GM19395 (cell line): ENCODE measurements around the gene PLCB1.

ENCODE experiments used
- ATAC-seq: cut with Tn5 transposase; IDR thresholded peaks from one replicate; pipeline ENCODE4 v1.9.1; 2021; ENCODE audit warnings: mild to moderate bottlenecking, moderate library complexity; ENCODE audit not compliant: unreplicated experiment

Gene PLCB1

DNA sequence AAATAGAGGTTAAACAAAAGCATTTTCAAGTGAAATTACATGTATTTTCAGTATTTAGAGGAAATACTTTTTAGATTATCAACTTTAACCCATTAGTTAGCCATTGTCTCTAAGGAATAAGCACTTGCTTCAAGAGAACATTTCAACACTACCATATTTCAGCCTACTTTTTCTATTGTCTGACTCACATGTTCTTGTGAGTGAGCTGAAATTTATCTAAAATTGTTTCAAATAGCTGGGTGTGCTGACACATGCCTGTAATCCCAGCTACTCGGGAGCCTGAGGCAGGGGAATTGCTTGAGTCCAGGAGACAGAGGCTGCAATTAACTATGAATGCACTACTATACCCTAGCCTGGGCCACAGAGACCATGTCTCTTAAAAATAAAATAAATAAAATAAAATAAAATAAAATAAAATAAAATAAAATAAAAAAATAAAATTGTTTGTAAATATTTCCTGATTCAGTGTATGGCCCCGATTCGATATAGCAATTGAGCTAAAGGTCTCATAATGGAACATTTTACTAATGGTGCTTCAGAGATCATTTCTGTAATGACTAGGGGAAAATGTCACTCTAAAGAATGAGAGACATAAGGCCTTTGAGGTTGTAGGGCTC lies 612.3 kb downstream of the PLCB1 start:
- no peak for ATAC-seq

DNA sequence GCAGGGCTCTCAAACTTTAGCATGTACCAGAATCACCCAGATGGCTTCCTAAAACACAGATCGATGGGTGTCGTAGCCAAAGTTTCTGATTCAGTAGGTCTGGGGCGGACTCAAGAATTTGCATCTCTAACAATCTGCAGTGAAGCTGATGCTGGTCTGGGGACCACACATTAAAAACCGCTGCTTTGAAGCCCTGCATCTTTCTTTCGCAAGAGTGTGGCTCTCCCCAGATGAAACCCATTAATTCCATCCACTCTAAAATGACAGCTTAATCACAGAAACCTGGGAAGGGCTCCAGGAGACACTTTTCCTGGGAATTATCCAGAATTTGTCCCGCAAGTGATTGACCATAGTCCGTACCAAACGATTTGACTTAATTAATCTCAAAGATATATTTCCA lies 617.0 kb downstream of the PLCB1 start:
- ATAC-seq, result no peak

DNA sequence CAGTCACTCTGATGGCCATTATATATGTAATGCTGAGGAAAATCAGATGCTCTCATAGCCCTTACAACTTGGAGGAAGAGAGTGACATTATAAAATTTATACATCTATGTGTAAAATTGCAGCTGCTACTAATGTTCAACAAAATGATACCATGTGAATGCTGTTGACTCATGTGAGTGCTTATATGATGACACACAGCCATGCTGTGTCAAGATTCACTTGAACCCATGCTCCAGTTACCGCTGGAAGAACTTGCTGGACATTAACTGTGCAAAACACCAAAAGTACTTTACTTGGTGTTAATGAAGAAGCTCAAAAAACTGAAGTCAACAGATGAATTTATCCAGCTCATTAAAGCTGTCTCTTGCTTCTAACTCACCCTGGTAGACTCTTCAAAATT lies 617.9 kb downstream of the PLCB1 start:
- ATAC-seq, result no peak

DNA sequence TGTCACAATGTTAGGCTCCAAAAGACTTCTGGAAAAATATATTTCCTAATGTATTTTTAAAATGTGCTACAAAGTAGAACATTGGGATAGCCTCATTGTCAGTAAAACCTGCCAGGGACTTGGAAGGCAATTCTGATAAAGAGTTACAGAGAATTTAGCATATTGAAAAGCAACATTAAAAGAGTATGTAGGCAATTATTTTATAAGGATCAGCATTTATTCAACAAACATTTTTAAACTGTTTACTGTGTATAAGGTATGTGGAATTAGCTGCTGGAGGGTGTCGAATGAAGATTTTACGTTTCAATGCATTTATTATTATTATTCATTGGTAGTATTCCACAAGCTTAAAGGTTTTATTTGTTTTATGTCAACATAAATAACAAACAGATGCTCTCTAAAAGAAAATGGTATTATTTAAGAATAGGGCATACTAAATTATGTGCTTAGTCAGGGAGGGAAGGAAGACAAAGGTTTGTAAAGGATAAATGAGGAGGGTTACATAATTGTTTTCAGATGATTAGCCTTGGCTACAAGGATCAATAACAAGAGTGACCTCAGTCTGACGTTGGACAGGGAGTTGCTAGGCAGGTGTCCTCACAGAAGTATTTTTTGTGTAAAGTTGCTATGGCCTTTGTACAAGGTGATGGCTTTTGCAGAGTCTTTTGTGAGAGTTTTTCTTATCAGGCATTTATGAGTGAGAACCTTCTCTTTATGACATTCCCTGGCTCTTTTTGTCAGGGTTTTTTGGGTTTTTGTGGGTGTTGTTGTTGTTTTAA lies 623.5 kb downstream of the PLCB1 start:
- no peak for ATAC-seq

DNA sequence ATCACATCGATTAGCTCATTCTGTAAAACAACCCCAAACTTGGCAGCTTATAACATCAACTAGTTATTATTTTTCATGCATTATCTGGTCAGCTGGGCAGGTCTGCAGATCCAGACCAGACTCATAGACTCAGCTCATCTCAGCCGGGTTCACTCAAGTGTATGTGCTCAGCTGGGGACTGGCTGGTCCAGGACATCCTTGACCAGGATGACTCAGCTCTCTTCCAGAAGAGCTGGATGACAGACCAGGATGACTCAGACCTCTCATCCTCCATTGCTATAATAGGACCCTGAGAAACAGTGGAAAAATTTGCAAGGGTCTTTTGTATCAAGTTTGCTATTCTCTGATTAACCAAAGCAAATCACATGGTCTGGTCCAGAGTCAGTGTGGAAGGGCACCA lies 624.3 kb downstream of the PLCB1 start:
- no peak for ATAC-seq

DNA sequence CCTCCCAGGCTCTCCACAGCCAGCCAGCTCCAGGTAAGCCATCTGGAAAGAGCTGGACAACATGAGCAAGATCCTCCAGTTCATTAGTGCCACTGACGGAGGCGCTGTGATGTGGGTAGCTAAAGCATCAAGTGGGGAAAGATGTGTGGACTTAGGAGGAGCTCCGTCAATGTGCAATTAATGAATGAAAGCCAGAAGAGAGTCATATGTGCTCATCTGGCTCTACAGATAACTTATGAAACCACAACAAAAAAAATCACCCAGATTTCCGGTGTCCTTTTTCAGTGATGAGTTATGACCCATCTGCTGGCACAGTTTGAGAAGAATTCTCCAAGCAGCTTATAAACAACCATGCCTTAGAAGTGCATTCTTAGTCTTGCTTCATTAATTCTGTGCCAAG lies 625.1 kb downstream of the PLCB1 start:
- no peak for ATAC-seq

DNA sequence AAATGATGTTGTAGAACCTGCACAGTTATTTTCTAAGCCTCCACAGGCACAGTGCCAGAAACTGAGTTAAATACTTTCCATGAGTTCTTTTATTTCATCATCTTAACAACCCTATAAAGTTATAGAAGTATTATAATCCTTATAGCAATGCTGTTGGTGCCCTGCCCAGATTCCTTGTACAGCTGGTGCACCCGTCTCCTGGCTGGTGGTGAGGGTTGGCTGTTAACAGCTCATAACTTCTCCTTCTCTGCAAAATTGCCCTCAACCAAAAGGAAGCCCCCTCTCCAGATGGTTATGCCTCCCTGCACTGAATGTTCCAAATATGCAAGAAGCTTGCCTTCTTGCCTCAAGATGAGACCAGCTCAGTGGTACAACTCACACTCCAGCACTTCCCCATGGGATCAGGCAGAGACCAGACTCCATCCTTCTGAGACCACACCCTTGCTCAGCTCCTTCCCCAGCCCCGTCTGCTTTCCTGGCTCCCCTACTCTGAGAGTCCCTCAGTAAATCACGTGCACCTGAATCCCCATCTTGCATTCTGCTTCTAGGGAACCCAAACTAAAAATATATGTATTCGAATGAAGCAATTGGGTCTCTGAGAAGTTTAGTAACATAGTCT lies 632.4 kb downstream of the PLCB1 start:
- ATAC-seq, result no peak

DNA sequence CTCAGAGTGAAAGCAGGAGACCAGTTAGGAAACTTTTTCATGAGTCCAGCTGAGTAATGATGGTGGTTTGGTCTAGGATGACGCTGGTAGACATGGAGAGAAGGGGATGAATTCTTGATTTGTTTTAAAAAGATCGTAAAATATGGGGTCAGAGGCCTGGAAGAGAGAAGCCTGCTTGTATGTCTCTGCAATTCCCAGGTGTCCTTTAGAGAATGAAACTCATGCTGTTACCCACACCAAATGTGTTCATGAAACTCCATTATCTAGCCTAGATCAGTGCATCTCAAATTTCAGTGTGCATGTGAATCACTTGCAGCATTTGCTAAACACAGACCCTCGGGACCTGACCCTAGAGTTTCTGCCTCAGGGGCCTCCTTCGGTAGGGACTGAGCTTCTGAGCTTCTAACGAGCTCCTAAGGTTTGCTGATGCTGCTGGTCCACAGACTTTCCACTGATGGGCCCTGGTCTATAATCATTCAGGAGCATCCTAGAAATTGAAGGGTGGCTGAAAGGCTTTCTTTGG lies 634.9 kb downstream of the PLCB1 start:
- no peak for ATAC-seq

DNA sequence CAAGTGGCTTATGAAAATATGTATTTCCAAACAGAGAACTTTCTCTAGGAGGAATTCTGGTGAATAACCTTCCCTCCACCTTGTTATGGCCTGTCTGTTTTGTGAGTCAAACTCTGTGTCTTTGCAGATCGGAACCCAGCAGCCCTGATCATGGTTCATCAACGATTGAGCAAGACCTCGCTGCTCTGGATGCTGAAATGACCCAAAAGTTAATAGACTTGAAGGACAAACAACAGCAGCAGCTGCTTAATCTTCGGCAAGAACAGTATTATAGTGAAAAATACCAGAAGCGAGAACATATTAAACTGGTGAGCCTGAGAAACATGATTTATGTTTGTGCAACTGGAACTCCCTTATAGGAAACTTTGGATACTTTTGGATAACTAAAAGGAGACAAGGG lies 642.3 kb downstream of the PLCB1 start:
- no peak for ATAC-seq

DNA sequence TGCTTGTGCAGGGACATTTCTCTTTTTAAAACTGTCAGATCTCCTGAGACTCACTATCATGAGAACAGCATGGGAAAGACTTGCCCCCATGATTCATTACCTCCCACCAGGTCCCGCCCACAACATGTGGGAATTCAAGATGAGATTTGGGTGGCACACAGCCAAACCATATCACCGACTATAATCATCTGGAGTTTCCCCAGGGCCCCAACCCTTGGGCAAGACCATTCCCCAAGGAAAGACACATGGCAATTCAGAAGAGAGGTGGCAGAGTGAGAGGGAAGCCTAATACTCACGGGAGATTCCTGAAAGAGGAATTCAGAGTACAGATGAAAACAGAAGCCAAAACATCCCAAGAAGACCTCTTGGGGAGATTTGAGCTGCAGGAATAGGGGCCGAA lies 645.8 kb downstream of the PLCB1 start:
- no peak for ATAC-seq

DNA sequence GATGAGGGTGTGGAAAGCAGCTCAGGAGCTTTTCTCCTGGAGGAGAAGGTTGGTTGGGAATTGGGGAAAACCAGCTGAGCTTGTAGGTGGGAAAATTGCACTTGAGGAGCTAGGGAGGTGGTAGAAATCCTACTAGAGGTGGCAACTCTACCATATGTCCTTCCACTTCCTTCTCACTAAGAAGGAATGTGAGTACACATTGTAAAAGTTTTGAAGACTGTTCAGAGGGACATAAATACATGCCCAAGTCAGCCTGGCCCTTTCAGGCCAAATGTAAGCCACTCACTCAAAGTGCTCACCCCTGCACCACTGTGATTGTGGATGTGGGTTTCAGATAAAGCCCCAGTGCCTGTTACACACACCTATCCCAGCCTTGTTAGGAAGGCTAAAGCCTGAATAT lies 646.3 kb downstream of the PLCB1 start:
- no peak for ATAC-seq

DNA sequence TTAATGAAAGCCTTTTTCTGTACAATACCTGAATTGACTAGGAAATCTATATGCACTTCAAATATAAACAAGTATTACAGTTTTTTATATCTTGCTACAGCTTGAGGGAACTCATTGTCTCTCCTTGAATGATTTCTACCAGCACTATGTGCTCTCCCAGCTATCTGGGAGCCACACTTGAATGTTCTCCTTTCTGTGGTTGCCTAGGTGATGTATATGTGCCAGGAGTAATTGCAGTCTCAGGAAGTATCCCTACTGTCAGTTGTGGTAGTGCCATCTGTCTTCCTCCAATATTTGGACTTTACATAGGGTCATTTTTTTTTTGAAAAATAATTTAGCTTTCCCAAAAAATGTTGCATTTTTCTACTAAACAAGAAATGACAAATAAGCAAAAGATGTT lies 648.8 kb downstream of the PLCB1 start:
- ATAC-seq, result no peak

DNA sequence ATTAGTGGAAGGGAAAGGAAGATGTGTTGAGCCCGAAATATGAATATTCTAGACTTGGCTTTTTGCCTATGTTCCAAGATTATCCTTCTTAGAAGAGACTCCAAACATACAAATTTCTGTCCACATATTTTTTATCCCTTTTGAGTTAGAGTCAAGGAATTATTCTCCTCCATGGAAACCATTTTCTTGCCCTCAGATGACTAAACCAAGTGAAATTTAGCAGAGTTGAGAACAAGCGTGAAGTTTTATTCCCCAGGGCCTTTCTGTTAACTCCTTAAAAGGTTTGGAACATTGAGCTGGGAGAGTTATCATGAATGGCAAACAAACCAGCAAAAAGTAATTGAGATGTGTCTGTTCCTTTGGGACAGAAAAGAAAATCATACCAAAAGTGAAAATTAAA lies 650.7 kb downstream of the PLCB1 start:
- ATAC-seq, result no peak

DNA sequence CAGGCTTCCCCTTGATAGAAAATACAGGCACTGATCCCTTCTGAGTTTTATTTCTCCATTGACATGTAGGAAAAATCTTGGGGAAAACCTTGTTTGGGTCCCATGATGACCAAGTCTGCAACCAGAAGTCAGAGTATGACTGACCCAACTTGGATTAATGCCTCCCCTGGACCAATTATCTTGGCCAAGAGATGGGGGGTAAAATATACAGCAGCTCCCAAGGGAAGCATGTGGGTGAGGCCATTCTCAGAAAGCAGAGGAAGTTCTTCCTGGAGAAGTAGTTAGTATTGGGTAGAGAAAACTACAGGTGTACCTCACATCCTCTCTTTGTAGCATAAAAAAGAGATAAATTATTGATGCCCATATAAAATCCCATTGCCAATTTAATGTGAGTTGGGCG lies 651.7 kb downstream of the PLCB1 start:
- ATAC-seq, result no peak

DNA sequence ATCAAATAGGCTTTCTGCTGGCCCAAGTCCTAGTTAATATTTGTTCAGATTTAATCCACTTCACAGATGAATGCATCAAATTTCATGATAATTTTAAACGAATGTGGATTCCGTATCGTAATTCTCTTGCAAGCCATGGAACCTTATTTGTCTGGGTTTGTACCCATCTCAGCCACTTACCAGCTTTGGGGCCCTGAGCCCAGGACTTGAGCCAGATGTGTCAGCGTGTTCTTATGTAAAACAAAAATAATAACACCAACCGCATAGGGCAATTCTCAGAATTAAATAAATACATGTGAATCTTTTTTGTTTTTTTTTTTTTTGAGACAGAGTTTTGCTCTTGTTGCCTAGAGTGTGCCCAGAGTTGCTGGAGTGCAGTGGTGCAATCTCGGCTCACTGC lies 654.3 kb downstream of the PLCB1 start:
- ATAC-seq, result no peak

DNA sequence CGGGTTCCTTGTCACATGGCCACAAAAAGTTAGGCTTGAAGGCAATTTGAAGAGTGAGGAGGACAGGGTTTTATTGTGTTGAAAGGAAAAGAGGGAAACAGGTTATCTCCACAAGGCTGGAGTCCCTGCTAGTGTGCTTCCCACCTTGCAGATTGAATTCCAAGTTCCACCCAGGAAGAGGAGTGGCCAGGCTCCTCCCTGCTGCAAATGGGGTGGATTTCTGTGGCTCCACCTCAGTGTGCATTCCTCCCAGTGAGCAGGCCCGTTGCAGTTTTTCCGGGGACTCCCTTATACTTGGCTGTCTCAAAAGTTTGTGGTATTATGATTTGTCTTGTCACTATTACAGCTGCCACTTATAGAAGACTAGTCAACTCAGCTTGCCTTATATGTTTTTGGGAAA lies 655.0 kb downstream of the PLCB1 start:
- ATAC-seq, result no peak

DNA sequence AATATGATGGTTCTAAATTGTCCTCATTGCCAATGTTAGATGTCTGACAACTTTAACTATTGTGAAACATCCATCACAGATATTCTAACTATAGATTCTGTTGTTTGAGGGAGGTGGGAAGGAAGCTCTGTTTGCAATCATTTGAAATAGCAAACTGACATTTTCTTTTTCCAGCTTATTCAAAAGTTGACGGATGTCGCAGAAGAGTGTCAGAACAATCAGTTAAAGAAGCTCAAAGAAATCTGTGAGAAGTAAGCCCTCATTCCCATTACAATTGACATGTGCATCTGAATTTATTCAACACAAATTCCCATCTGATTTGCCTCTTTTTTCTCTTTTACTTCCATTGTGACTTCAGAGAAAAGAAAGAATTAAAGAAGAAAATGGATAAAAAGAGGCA lies 656.2 kb downstream of the PLCB1 start:
- ATAC-seq, result no peak

DNA sequence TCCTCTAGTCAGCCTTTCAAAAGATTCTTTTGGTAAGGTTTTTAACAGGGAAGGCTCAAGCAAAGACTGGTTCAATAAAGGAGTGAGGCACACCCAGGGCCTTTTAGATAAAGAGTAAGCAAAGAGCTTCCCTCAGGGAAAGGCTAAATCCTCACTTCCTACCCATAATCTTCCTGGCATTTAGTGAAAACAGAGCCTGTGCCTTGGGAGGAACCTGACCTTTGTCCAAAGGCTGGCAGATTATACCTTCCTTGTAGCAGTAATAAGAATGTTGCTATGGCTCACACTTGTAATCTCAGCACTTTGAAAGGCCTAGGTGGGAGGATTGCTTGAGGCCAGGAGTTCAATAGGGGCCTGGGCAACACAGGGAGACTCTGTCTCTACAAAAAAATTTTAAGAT lies 656.8 kb downstream of the PLCB1 start:
- ATAC-seq, result no peak

DNA sequence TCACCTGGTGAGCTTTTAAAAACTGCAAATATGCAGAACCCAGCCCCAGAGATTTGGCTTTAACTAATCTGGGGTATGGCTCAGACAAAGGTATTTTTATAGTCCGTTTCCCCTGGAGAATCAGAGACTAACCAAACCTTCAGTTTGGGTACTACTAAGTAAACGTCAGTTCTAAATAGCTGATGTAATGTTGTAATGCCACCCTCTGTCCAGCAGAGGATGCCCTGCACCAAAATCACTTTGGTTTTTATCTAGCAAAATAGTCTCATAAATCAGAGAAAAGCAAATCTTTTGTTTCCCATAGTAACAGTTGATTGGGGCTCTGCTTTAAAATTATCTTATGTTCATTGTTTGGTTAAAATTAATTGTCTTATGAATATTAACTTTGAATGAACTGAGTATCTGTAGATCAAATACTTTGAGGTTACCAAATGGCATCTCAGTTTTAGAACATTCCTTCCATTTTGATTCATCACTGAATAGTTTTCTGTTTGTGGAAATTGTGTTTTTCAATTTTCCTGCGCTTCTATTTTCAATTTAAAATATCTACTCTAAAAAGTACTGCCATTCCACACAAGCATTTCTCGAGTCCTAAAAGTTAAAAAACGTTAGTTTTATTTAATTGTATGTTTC lies 658.5 kb downstream of the PLCB1 start:
- peak; percentile 88 for ATAC-seq

DNA sequence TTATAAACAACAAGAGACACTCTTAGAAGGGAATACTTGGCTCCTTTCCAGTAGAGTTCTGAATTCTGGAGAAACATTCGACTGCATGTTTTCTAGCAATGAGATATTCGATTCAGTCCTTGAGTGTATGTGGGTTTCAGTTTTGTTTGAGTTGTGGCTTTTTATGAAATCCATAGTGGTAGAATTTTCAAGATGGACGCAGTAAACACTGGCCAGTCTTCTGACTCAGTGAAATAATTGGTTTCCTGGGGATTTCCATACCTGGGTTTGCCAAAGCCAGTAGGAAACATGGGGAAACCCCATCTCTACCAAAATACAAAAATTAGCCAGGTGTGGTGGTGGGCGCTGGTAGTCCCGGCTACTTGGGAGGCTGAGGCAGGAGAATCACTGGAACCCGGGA lies 663.3 kb downstream of the PLCB1 start:
- ATAC-seq, result no peak

DNA sequence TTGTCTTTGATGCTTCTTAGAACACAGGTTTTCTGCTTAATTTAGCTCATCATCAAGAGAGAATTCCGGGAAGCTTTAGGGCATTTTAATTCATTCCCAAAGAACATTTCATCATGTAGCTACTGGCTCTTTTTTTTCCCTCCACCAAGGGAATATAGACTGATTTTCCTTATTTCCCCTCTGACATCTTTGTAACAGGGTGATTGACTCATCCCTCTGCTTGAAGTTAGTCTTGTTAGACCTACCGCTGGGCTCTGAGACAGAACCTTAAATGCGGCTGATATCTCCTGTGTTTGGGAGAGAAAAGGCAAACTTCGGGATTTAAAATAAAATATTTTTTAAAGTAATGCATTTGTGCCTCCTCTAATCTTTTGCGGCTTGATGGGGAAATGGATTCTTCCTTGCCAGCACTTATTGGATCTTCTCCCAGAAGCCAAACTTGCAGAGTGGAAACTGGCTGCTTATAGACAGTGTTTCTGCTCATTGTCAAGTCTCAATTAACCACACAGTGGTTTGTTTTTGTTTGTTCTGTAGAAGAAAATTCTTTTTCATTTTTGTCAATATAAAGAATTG lies 664.1 kb downstream of the PLCB1 start:
- no peak for ATAC-seq
